ENCODE measurements around the gene TMEM232.
"Not testable (repeated sequence)": the region's sequence is repeated elsewhere in the genome, so short reads cannot be mapped to it uniquely, and the experiment has no call there.

The TMEM232 gene

GRCh38 chr5:110736753-110737152, 10.3 kb upstream of the TMEM232 start:
- DNase-seq = no peak
- TF ChIP-seq GATA1 (IDR thresholded peaks at IDR 0.05; ENCODE audit: low read depth, low read length) = no peak
- no peak for TF ChIP-seq POLR2A (IDR thresholded peaks at IDR 0.05; ENCODE audit: low read length)

GRCh38 chr5:110735556-110735955, 9.1 kb upstream of the TMEM232 start:
- no peak for DNase-seq
- no peak for TF ChIP-seq POLR2A (IDR thresholded peaks at IDR 0.05; ENCODE audit: low read length)
- TF ChIP-seq GATA1 (IDR thresholded peaks at IDR 0.05; ENCODE audit: low read depth, low read length) = no peak

- no peak for TF ChIP-seq POLR2A (IDR thresholded peaks at IDR 0.05; ENCODE audit: low read length)
- TF ChIP-seq GATA1 (IDR thresholded peaks at IDR 0.05; ENCODE audit: low read depth, low read length) = no peak
These were observed 7.6 kb upstream of the TMEM232 start for GRCh38 chr5:110734101-110734500.

GRCh38 chr5:110731499-110731898, 5.0 kb upstream of the TMEM232 start:
- DNase-seq = not testable (repeated sequence)

More at GRCh38 chr5:110734101-110734500, 7.6 kb upstream of the TMEM232 start:
- DNase-seq = no peak

GRCh38 chr5:110727025-110727314, 499 bp upstream of the TMEM232 start:
- TF ChIP-seq GATA1 (IDR thresholded peaks at IDR 0.05; ENCODE audit: low read depth, low read length) (no peak), POLR2A (IDR thresholded peaks at IDR 0.05; ENCODE audit: low read length) (no peak)
- DNase-seq = peak in 1 of 2 experiments; percentile 26

GRCh38 chr5:110718311-110718710, 8.2 kb downstream of the TMEM232 start:
- no peak for DNase-seq
- TF ChIP-seq GATA1 (IDR thresholded peaks at IDR 0.05; ENCODE audit: low read depth, low read length) (no peak), POLR2A (IDR thresholded peaks at IDR 0.05; ENCODE audit: low read length) (no peak)

- no peak for DNase-seq
- no peak for TF ChIP-seq POLR2A (IDR thresholded peaks at IDR 0.05; ENCODE audit: low read length)
These were observed 9.9 kb downstream of the TMEM232 start for GRCh38 chr5:110716247-110717245.

GRCh38 chr5:110707260-110707844, 19.1 kb downstream of the TMEM232 start:
- TF ChIP-seq POLR2A (IDR thresholded peaks at IDR 0.05; ENCODE audit: low read length) (no peak), GATA1 (IDR thresholded peaks at IDR 0.05; ENCODE audit: low read depth, low read length) (no peak)
- no peak for DNase-seq

GRCh38 chr5:110705349-110705748, 21.1 kb downstream of the TMEM232 start:
- DNase-seq = no peak
- TF ChIP-seq POLR2A (IDR thresholded peaks at IDR 0.05; ENCODE audit: low read length) (no peak), GATA1 (IDR thresholded peaks at IDR 0.05; ENCODE audit: low read depth, low read length) (no peak)

GRCh38 chr5:110703481-110703880, 23.0 kb downstream of the TMEM232 start:
- TF ChIP-seq POLR2A (IDR thresholded peaks at IDR 0.05; ENCODE audit: low read length) = no peak
- no peak for TF ChIP-seq GATA1 (IDR thresholded peaks at IDR 0.05; ENCODE audit: low read depth, low read length)

GRCh38 chr5:110702704-110703103, 23.8 kb downstream of the TMEM232 start:
- TF ChIP-seq GATA1 (IDR thresholded peaks at IDR 0.05; ENCODE audit: low read depth, low read length) (no peak), POLR2A (IDR thresholded peaks at IDR 0.05; ENCODE audit: low read length) (no peak)
- no peak for DNase-seq

More at GRCh38 chr5:110703481-110703880, 23.0 kb downstream of the TMEM232 start:
- no peak for DNase-seq

GRCh38 chr5:110702300-110702699, 24.2 kb downstream of the TMEM232 start:
- TF ChIP-seq POLR2A (IDR thresholded peaks at IDR 0.05; ENCODE audit: low read length) (no peak), GATA1 (IDR thresholded peaks at IDR 0.05; ENCODE audit: low read depth, low read length) (no peak)
- DNase-seq = no peak

- not testable (repeated sequence) for DNase-seq
These were observed 33.8 kb downstream of the TMEM232 start for GRCh38 chr5:110692669-110693068.

GRCh38 chr5:110690587-110690986, 35.9 kb downstream of the TMEM232 start:
- DNase-seq = not testable (repeated sequence)

GRCh38 chr5:110687485-110687884, 39.0 kb downstream of the TMEM232 start:
- TF ChIP-seq POLR2A (IDR thresholded peaks at IDR 0.05; ENCODE audit: low read length) (no peak), GATA1 (IDR thresholded peaks at IDR 0.05; ENCODE audit: low read depth, low read length) (no peak)
- DNase-seq = no peak

Measured in erythroblast (primary cell).